NCI-H510A treated with DMSO at 0.1 percent for 48 hours (cell line): ENCODE measurements around the gene CD58.

Experiments used
- DNase-seq: peaks from one replicate; lab custom pipeline; 2025; lab: John Stamatoyannopoulos, UW

Gene CD58

GRCh38 chr1:116508984-116509980, 61.5 kb downstream of the CD58 start:
- DNase-seq = no peak

GRCh38 chr1:116508085-116508983, 62.5 kb downstream of the CD58 start:
- no peak for DNase-seq

- DNase-seq = no peak
These were observed 63.2 kb downstream of the CD58 start for GRCh38 chr1:116507631-116508030.

DNA sequence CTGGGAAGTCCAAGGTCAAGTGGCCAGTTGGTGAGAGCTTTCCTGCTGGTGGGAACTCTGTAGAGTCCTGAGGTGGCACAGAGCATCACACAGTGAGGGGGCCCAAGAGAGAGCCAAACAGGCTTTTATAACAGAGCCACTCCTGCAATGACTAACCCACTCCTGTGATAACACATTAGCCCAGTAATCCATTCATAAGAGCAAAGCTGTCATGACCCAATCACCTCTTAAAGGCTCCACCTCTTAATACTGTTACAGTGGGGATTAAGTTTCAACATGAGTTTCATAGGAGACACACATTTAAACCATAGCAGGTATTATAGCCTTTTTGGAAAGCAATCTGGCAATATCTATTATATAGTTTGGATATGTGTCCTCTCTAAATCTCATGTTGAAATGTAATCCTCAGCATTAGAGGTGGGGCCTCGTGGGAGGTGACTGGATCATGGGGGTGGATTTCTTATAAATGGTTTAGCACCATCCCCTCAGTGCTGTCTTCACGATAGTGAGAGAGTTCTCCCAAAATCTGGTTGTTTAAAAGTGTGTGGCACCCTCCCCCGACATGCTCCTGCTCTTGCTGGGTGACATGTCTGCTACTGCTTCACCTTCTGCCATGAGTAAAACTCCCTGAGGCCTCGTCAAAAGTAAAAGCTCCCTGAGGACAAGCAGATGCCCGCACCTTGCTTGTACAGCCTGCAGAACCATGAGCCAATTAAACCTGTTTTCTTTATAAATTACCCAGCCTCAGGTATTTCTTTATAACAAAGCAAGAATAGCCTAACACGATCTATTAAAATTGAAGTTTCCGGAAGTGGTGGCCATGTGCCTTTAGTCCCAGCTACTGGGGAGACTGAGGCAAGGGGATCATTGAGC, 64.5 kb downstream of the CD58 start:
- peak; percentile 6 for DNase-seq

DNA sequence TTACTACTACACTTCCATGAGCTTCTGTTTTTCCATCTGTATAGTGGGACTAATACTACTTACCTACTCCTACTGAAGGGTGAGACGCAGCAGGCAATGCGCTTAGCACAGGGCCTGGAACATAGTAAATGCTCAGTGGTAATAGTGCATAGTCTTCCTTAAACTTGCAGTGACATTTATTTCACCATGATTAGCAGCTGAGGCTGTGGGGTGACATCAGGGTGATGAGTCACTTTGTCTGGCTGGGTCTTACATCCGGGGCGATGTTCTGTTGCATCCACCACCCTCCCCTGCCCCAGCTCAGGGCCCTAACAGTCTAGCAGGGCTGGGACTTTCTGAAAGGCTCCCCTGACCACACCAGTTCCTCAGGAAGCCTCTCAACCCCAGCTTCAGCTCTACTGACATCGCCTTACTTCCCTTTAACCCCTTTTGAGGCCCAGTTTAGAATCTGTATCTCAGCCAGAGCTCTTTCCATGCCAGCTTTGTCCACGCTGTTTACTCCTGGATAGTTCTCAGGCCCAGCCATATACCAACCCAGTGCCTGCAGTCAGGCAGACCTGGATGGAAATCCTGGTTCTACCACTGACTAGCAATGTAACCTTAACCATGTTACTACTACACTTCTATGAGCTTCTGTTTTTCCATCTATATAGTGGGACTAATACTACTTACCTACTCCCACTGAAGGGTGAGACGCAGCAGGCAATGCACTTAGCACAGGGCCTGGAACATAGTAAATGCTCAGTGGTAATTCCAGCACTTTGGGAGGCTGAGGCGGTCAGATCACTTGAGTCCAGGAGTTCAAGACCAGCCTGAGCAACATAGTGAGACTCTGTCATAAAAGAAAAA, 66.3 kb downstream of the CD58 start:
- DNase-seq = no peak

DNA sequence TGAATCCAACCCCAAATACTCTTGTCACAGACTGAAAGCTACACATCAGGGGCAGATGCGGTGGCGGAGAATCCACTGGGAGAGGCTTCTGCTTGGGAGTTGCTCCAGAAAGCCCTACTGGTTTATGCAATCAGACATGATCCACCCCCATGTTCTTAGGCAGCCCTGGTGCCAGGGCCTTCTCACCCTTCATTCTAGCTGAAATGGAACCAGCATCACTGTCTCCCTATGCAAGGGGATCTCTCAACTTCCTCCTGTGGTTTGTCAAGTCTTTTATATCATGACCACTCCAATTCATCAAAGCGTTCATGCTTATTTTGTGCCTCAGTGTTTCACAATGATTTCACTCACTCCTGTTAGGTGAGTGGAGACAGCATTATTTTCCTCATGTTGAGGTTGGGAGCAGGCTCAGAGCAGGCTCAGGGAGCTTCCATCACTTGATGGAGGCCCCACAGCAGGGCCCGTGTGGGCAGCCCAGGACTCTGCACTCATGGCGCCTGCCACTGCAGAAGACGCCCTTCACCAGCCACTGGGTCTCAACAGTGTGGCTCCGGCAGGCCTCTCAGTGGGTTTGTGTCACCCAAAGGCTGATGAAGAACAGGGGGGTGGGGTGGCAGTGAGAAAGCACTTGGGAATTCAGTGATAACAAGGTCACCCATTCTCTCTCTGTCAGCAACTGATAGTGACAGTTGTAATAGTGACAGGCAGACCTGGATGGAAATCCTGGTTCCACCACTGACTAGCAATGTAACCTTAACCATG, 67.1 kb downstream of the CD58 start:
- no peak for DNase-seq

DNA sequence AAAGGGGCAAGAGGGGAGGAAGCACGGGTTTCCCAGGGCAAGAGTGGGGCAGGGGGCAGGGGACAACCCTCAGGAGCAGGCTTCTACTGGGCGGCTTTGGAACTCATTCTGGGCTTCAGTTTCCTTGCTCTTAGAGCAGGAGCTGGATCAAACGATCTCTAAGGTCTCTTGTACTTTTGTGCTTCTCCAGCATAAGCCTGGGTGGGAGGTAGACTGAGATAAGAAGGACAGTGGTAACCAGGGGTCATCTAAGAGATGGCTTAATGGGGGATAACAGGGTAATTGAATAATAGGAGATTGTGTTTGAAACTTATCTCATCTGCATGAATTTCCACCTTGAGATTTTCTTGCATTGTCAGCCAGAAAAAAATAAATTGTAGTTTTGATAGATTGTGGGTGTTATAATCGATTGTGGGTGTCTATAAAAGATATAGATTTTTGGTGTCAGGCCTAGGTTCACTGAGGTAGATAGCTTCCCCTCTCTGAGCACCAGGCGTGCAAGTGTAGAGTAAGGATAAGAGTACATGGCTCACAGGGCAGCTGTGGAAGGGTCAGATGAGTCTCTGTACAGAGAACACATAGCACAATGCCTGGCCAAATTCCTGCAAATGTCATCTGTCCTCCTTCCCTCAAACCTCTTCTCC, 68.0 kb downstream of the CD58 start:
- no peak for DNase-seq

DNA sequence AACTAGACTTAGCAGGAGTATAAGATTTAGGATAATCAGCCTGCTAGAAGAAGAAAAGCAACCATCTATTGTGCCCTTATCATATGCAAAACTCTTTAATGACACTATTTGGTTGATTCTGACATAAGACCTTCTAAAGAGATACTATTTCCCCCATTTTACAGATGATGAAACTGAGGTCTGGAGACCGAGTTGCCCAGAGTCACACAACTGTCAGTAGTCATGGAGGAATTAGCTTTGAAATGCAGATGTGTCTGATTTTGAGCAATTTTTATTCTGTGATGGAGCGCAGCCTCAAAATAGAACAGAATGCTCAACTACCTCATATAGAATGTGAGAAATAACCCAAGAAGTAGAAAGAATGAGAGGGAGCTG, 69.0 kb downstream of the CD58 start:
- no peak for DNase-seq

- no peak for DNase-seq
These were observed 69.5 kb downstream of the CD58 start for GRCh38 chr1:116501125-116501869.

GRCh38 chr1:116498789-116499628, 71.8 kb downstream of the CD58 start:
- peak; percentile 37 for DNase-seq

- DNase-seq = no peak
These were observed 73.2 kb downstream of the CD58 start for GRCh38 chr1:116497656-116498055.

GRCh38 chr1:116496898-116497297, 73.9 kb downstream of the CD58 start:
- no peak for DNase-seq

DNA sequence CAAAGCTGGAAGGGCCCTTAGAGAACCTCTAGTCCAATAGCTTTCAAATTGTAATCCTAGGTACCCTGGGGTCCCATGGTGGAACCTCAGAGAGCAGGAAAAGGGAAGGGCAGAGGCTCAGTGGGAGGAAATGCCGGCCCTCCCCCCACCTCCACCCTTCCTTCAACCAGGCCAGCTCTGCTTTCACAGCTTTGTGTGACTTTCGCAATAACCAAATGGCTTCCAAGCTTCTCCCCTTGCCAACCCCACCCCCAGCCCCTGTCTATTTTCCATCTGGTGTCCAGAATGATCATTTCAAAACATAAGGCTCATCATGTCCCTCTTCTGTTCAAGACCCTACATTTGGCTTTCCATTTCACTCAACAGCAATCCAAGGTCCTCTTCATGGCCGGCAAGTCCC, 74.4 kb downstream of the CD58 start:
- no peak for DNase-seq

- DNase-seq = no peak
These were observed 75.3 kb downstream of the CD58 start for GRCh38 chr1:116495535-116495934.

GRCh38 chr1:116494745-116495144, 76.1 kb downstream of the CD58 start:
- DNase-seq = no peak

- no peak for DNase-seq
These were observed 76.5 kb downstream of the CD58 start for GRCh38 chr1:116494353-116494692.

DNA sequence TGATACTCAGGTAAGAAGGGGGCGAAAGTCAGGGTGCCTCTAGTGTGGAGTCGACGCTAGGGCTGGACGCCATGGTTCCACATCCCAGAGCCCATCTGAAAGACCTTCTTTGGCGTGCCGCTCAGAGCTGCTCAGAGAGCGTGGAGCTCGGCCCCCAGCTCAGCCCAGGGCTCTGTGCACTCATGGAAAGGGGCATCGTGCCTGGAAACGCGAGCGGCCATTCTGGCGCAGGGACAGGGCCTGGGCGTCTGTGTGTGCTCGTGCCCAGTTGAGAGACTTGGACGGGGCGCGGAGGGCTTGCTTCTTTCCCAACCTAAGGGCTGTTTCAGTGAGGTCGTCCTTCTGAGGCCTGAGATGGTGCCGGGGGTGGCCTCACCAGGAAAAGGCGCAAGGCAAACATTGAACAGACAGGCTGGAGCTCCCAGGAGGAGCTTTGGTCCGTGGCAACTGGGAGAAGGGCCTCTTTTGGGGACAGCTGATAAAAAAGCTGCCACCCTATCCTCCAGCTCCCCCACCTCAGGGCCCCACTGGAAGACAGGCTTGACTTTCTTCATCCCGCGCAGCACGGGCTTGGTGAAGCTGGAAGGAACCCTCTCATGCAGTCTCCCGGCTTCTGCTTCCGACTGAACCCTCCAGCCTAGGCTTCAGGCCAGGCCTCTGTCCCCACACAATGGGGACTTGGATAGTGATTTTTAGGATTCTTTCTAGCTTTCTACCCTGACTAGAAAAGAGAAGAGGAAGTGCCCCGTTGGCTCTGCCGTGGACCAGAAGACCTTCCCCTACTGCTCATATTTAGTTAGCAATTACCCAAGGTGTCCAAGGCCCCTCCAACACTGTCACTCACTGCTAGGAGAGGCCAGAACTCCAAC, 77.1 kb downstream of the CD58 start:
- DNase-seq = no peak
